ENCODE measurements around the gene SYNE2. TPM values are rescaled to one million over a fixed set of nuclear protein-coding genes. Genes with fewer than 3 reads are reported as not detected.

SYNE2 gene
- total and polyA plus RNA-seq, 2 donors (not counting 3 experiments of a cell fraction or from before 2014, with no cell fraction given) = 16.0 to 53.7 TPM

GRCh38 chr14:64008016-64008415, 155.2 kb downstream of the SYNE2 start:
- H3K4me2 ChIP-seq (ENCODE audit: insufficient read depth, low read length) = no peak overlapping the region
- no peaks in the 10 kb centered on the region for H3K27me3 ChIP-seq (ENCODE audit: control insufficient read depth in 2 of 2, insufficient read depth in 2 of 2, low read length in 2 of 2)
- H3K9me1 ChIP-seq (replicated peaks; ENCODE audit: control insufficient read depth, extremely low read depth, insufficient read depth, low read length) = no peaks in the 10 kb centered on the region
- no peak overlapping the region for H3K4me3 ChIP-seq (replicated peaks in 1 of 3; ENCODE audit: insufficient read depth in 1 of 3, low read depth in 1 of 3, low read length in 3 of 3)
- H3K9ac ChIP-seq (replicated peaks; ENCODE audit: extremely low read depth, insufficient read depth, low read length) = no peak overlapping the region
- POLR2A ChIA-PET = no interaction called here
- no peak overlapping the region for H3K27ac ChIP-seq (ENCODE audit: insufficient read depth, low read depth, low read length)
- intact Hi-C loops (cut with micrococcal nuclease) = no loop called here
- no peaks in the 10 kb centered on the region for H3K9me3 ChIP-seq (replicated peaks; ENCODE audit: control insufficient read depth, insufficient read depth, low read length)
- no peaks in the 10 kb centered on the region for H3K36me3 ChIP-seq (ENCODE audit: control insufficient read depth in 2 of 2, extremely low read depth in 1 of 2, insufficient read depth in 2 of 2, low read length in 2 of 2)
- CTCF ChIA-PET = interaction anchor here (0.5 kb wide), 1 partner anchor 36 kb away, joined by 3 read pairs; no protein-coding TSS in a partner anchor
- no peaks in the 10 kb centered on the region for H3K79me2 ChIP-seq (ENCODE audit: control insufficient read depth, insufficient read depth, low read length)
- TF ChIP-seq JUN (IDR thresholded peaks at IDR 0.05; ENCODE audit: borderline replicate concordance, insufficient read depth, insufficient read length, low read depth) = no peak
- TF ChIP-seq FOS (IDR thresholded peaks at IDR 0.05; ENCODE audit: borderline replicate concordance, insufficient read depth, low read length) = no peak
- TF ChIP-seq POLR2A (IDR thresholded peaks at IDR 0.05; ENCODE audit: low read depth, low read length) = no peak
- TF ChIP-seq POLR2AphosphoS5 (IDR thresholded peaks at IDR 0.05; ENCODE audit: insufficient read depth, low read depth, low read length) = no peak
- TF ChIP-seq MAX (IDR thresholded peaks at IDR 0.05; ENCODE audit: insufficient read depth, insufficient read length) = no peak
- DNase-seq (ENCODE audit: low read depth, low spot score) (no peak), FAIRE-seq (no peak)
- dilution Hi-C loops (cut with MboI; ENCODE audit: extremely low pct_ligation_motif_present, low sequenced_read_pairs) = no loop called here
- H2AFZ ChIP-seq (ENCODE audit: low read depth, low read length) = no peak overlapping the region
- BruUV-seq (replicated peaks) = no TSS peak
- H4K20me1 ChIP-seq (replicated peaks; ENCODE audit: control insufficient read depth, extremely low read depth, insufficient read depth, low read length) = no peaks in the 10 kb centered on the region
- H3K4me1 ChIP-seq (ENCODE audit: control insufficient read depth, extremely low read depth, insufficient read depth, low read length) = no peaks in the 10 kb centered on the region

- Histone ChIP-seq H2AFZ (ENCODE audit: low read depth, low read length) (no peak overlapping the region), H3K4me1 (ENCODE audit: control insufficient read depth, extremely low read depth, insufficient read depth, low read length) (no peaks in the 10 kb centered on the region), H3K4me2 (ENCODE audit: insufficient read depth, low read length) (no peak overlapping the region), H3K9ac (replicated peaks; ENCODE audit: extremely low read depth, insufficient read depth, low read length) (no peak overlapping the region), H3K79me2 (ENCODE audit: control insufficient read depth, insufficient read depth, low read length) (no peaks in the 10 kb centered on the region), H3K36me3 (ENCODE audit: control insufficient read depth in 2 of 2, extremely low read depth in 1 of 2, insufficient read depth in 2 of 2, low read length in 2 of 2) (no peaks in the 10 kb centered on the region), H3K27me3 (ENCODE audit: control insufficient read depth in 2 of 2, insufficient read depth in 2 of 2, low read length in 2 of 2) (no peaks in the 10 kb centered on the region), H3K4me3 (replicated peaks in 1 of 3; ENCODE audit: insufficient read depth in 1 of 3, low read depth in 1 of 3, low read length in 3 of 3) (no peak overlapping the region), H3K27ac (ENCODE audit: insufficient read depth, low read depth, low read length) (no peak overlapping the region), H3K9me3 (replicated peaks; ENCODE audit: control insufficient read depth, insufficient read depth, low read length) (no peaks in the 10 kb centered on the region), H4K20me1 (replicated peaks; ENCODE audit: control insufficient read depth, extremely low read depth, insufficient read depth, low read length) (no peaks in the 10 kb centered on the region), H3K9me1 (replicated peaks; ENCODE audit: control insufficient read depth, extremely low read depth, insufficient read depth, low read length) (no peaks in the 10 kb centered on the region)
- TF ChIP-seq FOS (IDR thresholded peaks at IDR 0.05; ENCODE audit: borderline replicate concordance, insufficient read depth, low read length) (no peak), POLR2A (IDR thresholded peaks at IDR 0.05; ENCODE audit: low read depth, low read length) (no peak), EZH2 (IDR thresholded peaks at IDR 0.05; ENCODE audit: borderline replicate concordance, low read depth, low read length, severe bottlenecking) (no peak), CTCF (IDR thresholded peaks at IDR 0.05; ENCODE audit: extremely low read depth in 1 of 2, insufficient read depth in 1 of 2, low read depth in 1 of 2, low read length in 2 of 2) (no peak), MAX (IDR thresholded peaks at IDR 0.05; ENCODE audit: insufficient read depth, insufficient read length) (no peak), GATA2 (IDR thresholded peaks at IDR 0.05; ENCODE audit: insufficient read depth, insufficient read length, low read depth, low read length) (no peak), JUN (IDR thresholded peaks at IDR 0.05; ENCODE audit: borderline replicate concordance, insufficient read depth, insufficient read length, low read depth) (no peak), MYC (IDR thresholded peaks at IDR 0.05; ENCODE audit: low read depth, low read length) (no peak), POLR2AphosphoS5 (IDR thresholded peaks at IDR 0.05; ENCODE audit: insufficient read depth, low read depth, low read length) (no peak)
- FAIRE-seq (no peak), DNase-seq (ENCODE audit: low read depth, low spot score) (no peak)
- dilution Hi-C loops (cut with MboI; ENCODE audit: extremely low pct_ligation_motif_present, low sequenced_read_pairs) = no loop called here
- intact Hi-C loops (cut with micrococcal nuclease) = no loop called here
- POLR2A ChIA-PET = no interaction called here
- CTCF ChIA-PET = interaction anchor here (0.6 to 5.2 kb wide), 7 partner anchors 15 to 347 kb away, joined by 3 to 155 read pairs (median 4); partner anchors contain the start of gene ESR2
- no TSS peak for BruUV-seq (replicated peaks)
These were observed 159.2 kb downstream of the SYNE2 start for GRCh38 chr14:64012003-64012402.

Measured in endothelial cell of umbilical vein (primary cell).